Fibroblast of skin of left quadriceps (primary cell): ENCODE results near the gene PRR33.

Experiments used
- DNase-seq, 2 experiments: peaks; one replicate each; pipeline ENCODE4 v3.0.0-alpha.2; 2013; ENCODE audit warnings: low read depth in 2 of 2

Gene PRR33

GRCh38 chr11:1916132-1916985, 24.7 kb upstream of the PRR33 start:
- no peak for DNase-seq

- DNase-seq: no peak
These were observed 24.1 kb upstream of the PRR33 start for GRCh38 chr11:1915795-1916131.

DNA sequence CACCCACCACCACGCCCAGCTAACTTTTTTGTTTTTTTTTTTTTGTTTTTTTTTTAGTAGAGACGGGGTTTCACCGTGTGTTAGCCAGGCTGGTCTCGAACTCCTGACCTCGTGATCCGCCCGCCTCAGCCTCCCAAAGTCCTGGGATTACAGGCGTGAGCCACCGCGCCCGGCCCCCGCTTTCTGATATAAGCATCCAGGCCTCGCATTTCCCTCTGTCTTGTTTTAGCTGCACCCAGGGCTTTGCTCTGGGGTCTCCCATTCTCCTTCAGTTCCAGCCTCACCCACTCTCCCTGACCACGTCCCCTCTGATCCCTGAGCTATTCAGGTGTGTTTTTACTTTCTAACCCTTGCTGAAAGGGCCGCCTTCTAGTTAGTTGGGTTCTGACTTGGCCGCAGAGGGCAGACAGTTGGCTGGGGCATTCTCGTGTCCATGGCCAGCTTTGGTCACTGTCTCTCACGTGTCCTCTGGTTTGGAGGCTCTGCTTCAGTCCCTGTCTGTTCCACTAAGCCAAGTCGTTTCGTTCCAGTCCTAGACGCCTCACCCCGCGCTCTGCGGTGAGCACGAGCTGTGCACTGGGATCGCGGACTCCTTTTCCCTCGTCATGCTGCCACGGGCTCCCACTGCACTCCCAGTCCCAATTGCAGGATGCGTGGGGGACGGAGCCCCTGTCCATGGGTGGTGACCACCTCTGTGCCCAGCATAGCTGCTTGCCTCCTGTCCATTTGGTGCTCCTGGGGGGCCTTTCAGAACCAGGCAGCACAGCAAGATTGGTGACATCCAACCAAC, 21.8 kb upstream of the PRR33 start:
- no peak for DNase-seq

- no peak for DNase-seq
These were observed 20.7 kb upstream of the PRR33 start for GRCh38 chr11:1912289-1912878.

- no peak for DNase-seq
These were observed 17.8 kb upstream of the PRR33 start for GRCh38 chr11:1909524-1909923.

DNA sequence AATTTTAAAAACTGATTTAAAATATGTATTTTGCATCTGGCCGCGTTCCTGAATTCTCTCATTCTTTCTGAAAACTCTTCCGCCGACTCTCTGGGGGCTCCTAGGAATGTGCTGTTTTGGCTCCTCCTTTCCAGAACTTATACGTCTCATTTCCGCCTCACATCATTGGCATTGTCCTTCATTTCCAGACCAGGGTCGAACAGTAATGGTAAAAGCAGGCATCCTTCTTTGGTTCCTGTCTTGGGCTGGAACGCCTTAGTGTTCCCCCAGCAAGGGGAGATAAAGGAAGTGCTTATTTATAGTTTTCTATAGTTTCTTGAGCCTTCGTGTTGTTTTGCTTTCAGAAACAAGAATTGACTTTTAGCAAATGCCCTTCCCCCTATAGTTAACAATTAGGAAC, 16.9 kb upstream of the PRR33 start:
- peak; percentile 22 to 24 for DNase-seq

GRCh38 chr11:1906611-1907423, 15.1 kb upstream of the PRR33 start:
- DNase-seq: no peak

DNA sequence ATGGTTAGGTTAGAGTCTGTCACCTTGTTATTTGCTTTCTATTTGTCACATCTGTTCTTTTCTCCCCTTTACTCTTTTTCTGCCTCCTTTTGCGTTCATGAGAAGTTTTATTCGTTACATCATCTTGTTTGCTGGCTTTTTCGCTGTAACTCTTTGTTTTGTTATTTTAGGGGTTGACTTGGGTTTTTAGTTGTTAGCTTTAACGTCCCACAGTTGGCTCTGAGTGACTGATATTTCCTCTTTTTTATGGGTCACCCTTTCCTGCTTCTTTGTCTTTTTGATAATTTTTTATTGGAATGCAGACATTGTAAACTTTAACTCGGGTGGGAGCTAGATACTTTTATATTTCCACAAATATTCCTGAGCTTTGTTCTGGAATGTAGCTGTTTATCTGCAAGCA, 14.5 kb upstream of the PRR33 start:
- no peak for DNase-seq

DNA sequence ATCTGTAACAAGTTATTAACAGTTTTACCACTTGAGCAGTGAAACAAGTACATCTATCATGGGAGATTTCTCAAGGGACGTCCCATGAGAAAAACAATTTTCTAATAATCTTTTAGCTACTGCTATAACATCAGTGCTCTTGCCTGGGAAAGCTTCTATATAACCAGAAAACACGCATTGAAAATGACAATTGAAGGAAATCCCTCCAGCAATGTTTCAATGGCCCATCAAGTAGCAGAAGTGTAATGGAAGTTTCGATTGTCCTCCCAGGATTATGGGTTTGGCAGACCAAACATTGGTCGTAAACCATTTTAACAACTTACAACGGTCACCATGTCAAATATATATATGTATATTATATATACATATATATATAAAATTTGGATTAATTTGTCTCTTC, 8.0 kb upstream of the PRR33 start:
- no peak for DNase-seq

DNA sequence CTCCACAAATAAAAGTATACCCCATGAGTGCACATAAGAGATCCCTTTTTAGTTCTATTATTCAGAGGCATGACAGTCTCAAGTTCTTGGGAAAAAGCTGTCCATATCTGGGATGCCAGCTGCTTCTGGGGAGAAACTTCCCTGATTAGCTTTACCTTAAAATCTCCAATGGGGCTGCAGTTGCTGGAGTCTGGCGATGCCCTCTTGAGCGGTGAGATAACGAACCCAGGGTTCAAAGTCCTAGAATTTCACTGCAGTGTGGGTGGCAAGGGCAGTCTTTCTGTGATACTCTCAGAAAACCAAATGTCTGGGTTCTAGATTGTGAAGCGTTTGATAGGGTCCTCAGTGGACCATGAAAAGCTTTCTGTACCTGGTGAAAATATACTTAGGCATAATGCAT, 7.4 kb upstream of the PRR33 start:
- no peak for DNase-seq

GRCh38 chr11:1896923-1897322, 5.2 kb upstream of the PRR33 start:
- DNase-seq: no peak

- DNase-seq: no peak
These were observed 4.8 kb upstream of the PRR33 start for GRCh38 chr11:1896468-1896867.

DNA sequence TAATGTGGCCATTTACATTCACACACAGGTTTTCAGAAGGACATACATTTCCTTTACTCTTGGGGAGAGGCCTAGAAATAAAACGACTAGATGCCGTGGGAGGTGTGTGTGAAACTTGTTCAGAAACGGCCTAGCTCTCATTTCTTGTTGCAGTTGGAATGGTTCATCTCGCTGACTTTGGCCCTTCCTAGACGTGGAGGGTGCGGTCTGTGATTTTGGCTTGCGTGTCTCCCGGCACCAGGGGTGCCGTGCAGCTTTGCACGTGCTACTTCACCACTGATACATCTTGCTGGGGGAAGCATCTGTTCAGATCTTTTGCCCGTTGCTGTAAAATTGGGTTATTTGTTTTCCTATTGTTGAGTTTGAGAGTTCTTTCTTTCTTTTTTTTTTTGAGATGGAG, 3.1 kb upstream of the PRR33 start:
- no peak for DNase-seq

DNA sequence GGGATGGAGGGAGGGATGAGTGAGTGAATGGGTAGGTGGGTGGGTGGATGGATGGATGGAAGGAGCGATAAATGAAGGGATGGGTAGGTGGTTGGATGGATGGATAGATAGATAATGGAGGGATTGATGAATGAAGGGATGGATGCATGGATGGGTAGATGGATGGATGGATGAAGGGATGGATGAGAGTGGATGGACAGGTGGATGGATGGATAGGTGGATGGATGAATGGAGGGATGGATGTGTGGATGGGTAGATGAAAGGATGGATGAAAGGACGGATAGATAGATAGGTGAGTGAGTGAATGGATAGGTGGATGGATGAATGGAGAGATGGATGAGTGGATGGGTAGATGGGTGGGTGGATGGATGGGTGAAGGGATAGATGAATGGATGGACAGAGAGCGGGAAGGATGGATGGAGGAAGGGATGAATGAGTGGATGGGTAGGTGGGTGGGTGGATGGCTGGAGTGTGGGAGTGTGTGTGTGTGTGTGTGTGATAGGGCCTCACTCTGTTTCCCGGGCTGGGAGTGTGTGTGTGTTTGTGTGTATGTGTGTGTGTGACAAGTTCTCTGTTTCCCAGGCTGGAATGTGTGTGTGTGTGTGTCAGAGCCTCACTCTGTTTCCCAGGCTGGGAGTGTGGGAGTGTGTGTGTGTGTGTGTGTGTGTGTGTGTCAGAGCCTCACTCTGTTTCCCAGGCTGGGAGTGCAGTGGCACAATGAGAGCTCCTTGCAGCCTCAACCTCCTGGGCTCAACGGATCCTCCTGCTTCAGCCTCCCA, 2.1 kb upstream of the PRR33 start:
- no peak for DNase-seq

DNA sequence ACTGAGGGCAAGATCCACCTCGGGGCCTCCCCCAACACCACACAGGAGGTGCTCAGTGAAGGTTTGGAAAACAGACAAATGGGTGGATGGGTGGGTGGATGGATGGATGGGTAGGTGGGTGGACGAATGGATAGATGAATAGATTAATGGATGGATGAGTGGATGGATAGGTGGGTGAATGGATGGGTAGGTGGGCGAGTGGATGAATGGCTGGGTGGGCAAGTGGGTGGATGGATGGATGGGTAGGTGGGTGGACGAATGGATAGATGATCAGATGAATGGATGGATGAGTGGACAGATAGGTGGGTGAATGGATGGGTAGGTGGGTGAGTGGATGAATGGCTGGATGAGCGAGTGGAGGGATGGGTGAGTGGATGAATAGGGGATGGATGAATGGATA, 863 bp upstream of the PRR33 start:
- DNase-seq: no peak

- DNase-seq: no peak
These were observed 421 bp upstream of the PRR33 start for GRCh38 chr11:1892116-1892515.

DNA sequence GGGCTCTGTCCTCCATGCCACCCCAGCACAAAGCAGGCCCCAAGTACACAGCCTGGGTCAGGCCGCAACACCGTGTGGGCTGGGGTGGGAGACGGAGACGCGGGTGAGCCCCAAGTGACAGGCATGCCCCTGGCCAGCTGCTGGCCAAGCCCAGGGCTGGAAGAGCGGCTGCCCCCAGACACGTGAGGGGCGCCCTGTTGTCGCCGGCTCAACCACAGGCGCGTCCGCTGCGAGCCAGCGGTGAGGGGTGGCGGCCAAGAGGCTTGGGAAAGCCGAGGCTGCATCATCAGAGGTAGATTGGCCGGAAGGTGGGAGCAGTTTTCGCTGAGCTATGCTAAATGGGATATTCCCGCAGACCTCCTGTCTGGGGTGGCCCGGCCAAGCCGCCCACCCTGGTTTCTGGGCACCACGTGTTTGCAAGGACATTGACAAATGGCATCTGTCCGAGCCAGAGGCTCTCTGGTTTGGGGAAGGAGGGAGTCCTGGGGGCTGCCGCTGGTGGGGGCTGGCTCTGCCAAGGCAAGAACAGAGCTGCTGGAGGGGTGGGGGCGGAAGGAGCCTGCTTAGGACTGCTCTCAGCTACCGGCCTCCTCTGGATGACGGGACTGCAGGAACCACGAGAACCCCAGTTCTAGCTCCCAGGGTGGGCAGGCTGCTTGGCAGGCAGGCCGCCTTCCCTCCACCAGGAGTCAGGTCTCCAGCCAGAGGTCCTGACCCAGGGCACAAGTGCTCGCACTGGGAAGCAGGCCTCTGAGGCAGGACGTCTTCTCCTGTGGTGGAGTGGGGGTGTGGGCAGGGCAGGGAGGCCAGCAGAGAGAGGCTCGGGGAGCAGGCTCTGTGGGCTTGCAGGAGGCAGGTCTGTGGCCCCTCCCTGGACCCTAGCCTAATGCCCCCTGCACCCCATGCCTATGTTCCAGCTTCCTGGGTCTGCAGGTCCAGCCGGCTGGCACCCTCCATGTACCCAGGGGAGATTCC, 552 bp downstream of the PRR33 start:
- no peak for DNase-seq

- no peak for DNase-seq
These were observed 1.5 kb downstream of the PRR33 start for GRCh38 chr11:1889941-1890855.
